SK-N-SH treated with all-trans-retinoic acid at 6 μM for 48 hours (cell line): Measurements from ENCODE around the gene PMS2.

Experiments
- ARNTL ChIP-seq: fragments of 450-650 bp; formaldehyde crosslinking; IDR thresholded peaks from 2 replicates; pipeline ENCODE4 v1.5.0; 2020; ENCODE audit warnings: low read depth, mild to moderate bottlenecking, moderate library complexity, borderline replicate concordance
- BACH2 ChIP-seq: fragments of 250-450 bp; sonication (Bioruptor Pico); IDR thresholded peaks from 2 replicates; pipeline ENCODE4 v1.9.0; 2021; ENCODE audit warnings: mild to moderate bottlenecking, borderline replicate concordance
- CSDC2 ChIP-seq: fragments of 250-450 bp; sonication (Bioruptor Pico); IDR thresholded peaks from 2 replicates; pipeline ENCODE4 v1.5.0; 2020; ENCODE audit warnings: mild to moderate bottlenecking, moderate library complexity
- PATZ1 ChIP-seq: fragments of 250-450 bp; sonication (Bioruptor Pico); IDR thresholded peaks from 2 replicates; pipeline ENCODE4 v1.8.0; 2020; ENCODE audit warnings: mild to moderate bottlenecking, moderate library complexity, borderline replicate concordance
- RARB ChIP-seq: fragments of 250-450 bp; sonication (Bioruptor Pico); IDR thresholded peaks from 2 replicates; pipeline ENCODE4 v1.8.0; 2021; ENCODE audit warnings: mild to moderate bottlenecking, moderate library complexity
- ZFP30 ChIP-seq: fragments of 450-650 bp; formaldehyde crosslinking; IDR thresholded peaks from 2 replicates; pipeline ENCODE4 v1.5.0; 2022; ENCODE audit warnings: mild to moderate bottlenecking, moderate library complexity
- ZNF70 ChIP-seq: fragments of 450-650 bp; formaldehyde crosslinking; IDR thresholded peaks from 2 replicates; pipeline ENCODE4 v1.5.0; 2020; ENCODE audit warnings: mild to moderate bottlenecking, moderate library complexity

GRCh38 chr7:6032167-6032566, 23.3 kb upstream of the PMS2 start:
- no peak for TF ChIP-seq ZFP30 (CRISPR knock-in tag)
- TF ChIP-seq ZNF70 (CRISPR knock-in tag), result no peak
- TF ChIP-seq ARNTL (CRISPR knock-in tag), result no peak
- TF ChIP-seq CSDC2 (CRISPR knock-in tag), result no peak
- TF ChIP-seq BACH2 (CRISPR knock-in tag), result no peak
- no peak for TF ChIP-seq RARB (CRISPR knock-in tag)
- TF ChIP-seq PATZ1 (CRISPR knock-in tag), result no peak
